Endothelial cell of umbilical vein (primary cell): ENCODE measurements around the gene MINDY4. TPM values are rescaled to one million over a fixed set of nuclear protein-coding genes. Genes with fewer than 3 reads are reported as not detected.

ENCODE experiments used
- BruUV-seq: library from RNA; stranded (reverse); fragments of 400-500 nt; replicated peaks from 2 replicates; lab custom pipeline; 2021; lab: Mats Ljungman, UMichigan
- CTCF ChIA-PET: fragments of 300-600, 350-600 bp; sonication (Branson Sonifier 250); formaldehyde crosslinking; loops from one replicate; lab custom pipeline; 2021; ENCODE audit warnings: antibody characterized with exemption, inconsistent platforms; lab: Charles Lee
- POLR2A ChIA-PET: fragments of 300-600, 350-600 bp; sonication (Branson Sonifier 250); formaldehyde crosslinking; loops from one replicate; lab custom pipeline; 2021; ENCODE audit warnings: antibody characterized with exemption, inconsistent platforms; lab: Charles Lee
- DNase-seq: peaks from one replicate; pipeline ENCODE4 v3.0.0-alpha.2; 2011; ENCODE audit warnings: low read depth, low spot score
- FAIRE-seq: peaks from 2 replicates; lab custom pipeline; 2011; peaks lifted over from hg19 to GRCh38; lab: Jason Lieb, UNC
- H2AFZ ChIP-seq: 2 replicates; pipeline ENCODE4 v1.6.0; 2012; ENCODE audit warnings: low read depth, low read length, control low read depth, inconsistent platforms
- H3K27ac ChIP-seq: 2 replicates; pipeline ENCODE4 v1.5.1; 2011; ENCODE audit warnings: low read depth, mild to moderate bottlenecking, control low read depth, low read length, moderate library complexity; ENCODE audit not compliant: insufficient read depth
- H3K27me3 ChIP-seq, 2 experiments: 2 replicates each; pipeline versions ENCODE4 v1.6.0 to v1.6.1; 2011; ENCODE audit warnings: low read length in 2 of 2, mixed read lengths in 1 of 2; ENCODE audit not compliant: control insufficient read depth in 2 of 2, insufficient read depth in 2 of 2
- H3K36me3 ChIP-seq, 2 experiments: 2 replicates in 1 of 2; 3 replicates in 1 of 2; pipeline ENCODE4 v1.5.1; 2011; ENCODE audit warnings: low read length in 2 of 2, mild to moderate bottlenecking in 1 of 2, moderate library complexity in 1 of 2; ENCODE audit not compliant: control insufficient read depth in 2 of 2, insufficient read depth in 2 of 2; ENCODE audit errors: extremely low read depth in 1 of 2
- H3K4me1 ChIP-seq: 3 replicates; pipeline ENCODE4 v1.5.1; 2011; ENCODE audit warnings: mild to moderate bottlenecking, low read length; ENCODE audit not compliant: control insufficient read depth, insufficient read depth; ENCODE audit errors: extremely low read depth
- H3K4me2 ChIP-seq: 2 replicates; pipeline ENCODE4 v1.6.1; 2011; ENCODE audit warnings: low read length, control low read depth, mixed read lengths; ENCODE audit not compliant: insufficient read depth
- H3K4me3 ChIP-seq, 3 experiments: fragments of 200-600 bp in 1 of 3; sonication (generic), shearing (Covaris generic) in 1 of 3; replicated peaks in 1 of 3; 2 replicates each; pipeline ENCODE4 v1.5.1; 2011 to 2016; ENCODE audit warnings: control low read depth in 3 of 3, low read length in 3 of 3, mild to moderate bottlenecking in 2 of 3, inconsistent platforms in 1 of 3, low read depth in 1 of 3, moderate library complexity in 1 of 3; ENCODE audit not compliant: insufficient read depth in 1 of 3
- H3K79me2 ChIP-seq: 2 replicates; pipeline ENCODE4 v1.6.0; 2012; ENCODE audit warnings: low read length, inconsistent platforms; ENCODE audit not compliant: control insufficient read depth, insufficient read depth
- H3K9ac ChIP-seq: replicated peaks from 2 replicates; pipeline ENCODE3; 2011; ENCODE audit warnings: low read length, control low read depth; ENCODE audit not compliant: insufficient read depth; ENCODE audit errors: extremely low read depth
- H3K9me1 ChIP-seq: replicated peaks from 3 replicates; pipeline ENCODE4 v1.6.0; 2011; ENCODE audit warnings: mild to moderate bottlenecking, low read length; ENCODE audit not compliant: control insufficient read depth, insufficient read depth; ENCODE audit errors: extremely low read depth
- H3K9me3 ChIP-seq: replicated peaks from 2 replicates; pipeline ENCODE4 v1.5.1; 2012; ENCODE audit warnings: low read length, inconsistent platforms; ENCODE audit not compliant: control insufficient read depth, insufficient read depth
- H4K20me1 ChIP-seq: replicated peaks from 2 replicates; pipeline ENCODE3; 2011; ENCODE audit warnings: mild to moderate bottlenecking, low read length; ENCODE audit not compliant: control insufficient read depth, insufficient read depth; ENCODE audit errors: extremely low read depth
- EZH2 ChIP-seq: IDR thresholded peaks from 2 replicates; pipeline ENCODE4 v1.6.1; 2012; ENCODE audit warnings: borderline replicate concordance, low read depth, mild to moderate bottlenecking, moderate library complexity, low read length, inconsistent platforms; ENCODE audit not compliant: severe bottlenecking
- FOS ChIP-seq: IDR thresholded peaks from 2 replicates; pipeline ENCODE4 v1.6.1; 2011; ENCODE audit warnings: mild to moderate bottlenecking, low read length, moderate library complexity, borderline replicate concordance; ENCODE audit not compliant: insufficient read depth
- GATA2 ChIP-seq: IDR thresholded peaks from 2 replicates; pipeline ENCODE4 v1.7.0; 2011; ENCODE audit warnings: low read depth, mild to moderate bottlenecking, moderate library complexity, mixed read lengths, low read length; ENCODE audit not compliant: insufficient read length, insufficient read depth
- JUN ChIP-seq: IDR thresholded peaks from 2 replicates; pipeline ENCODE4 v1.6.1; 2011; ENCODE audit warnings: borderline replicate concordance, low read depth; ENCODE audit not compliant: insufficient read length, insufficient read depth
- MYC ChIP-seq: IDR thresholded peaks from one replicate; pipeline ENCODE4 v1.6.1; 2011; ENCODE audit warnings: mild to moderate bottlenecking, low read depth, low read length
- POLR2A ChIP-seq: IDR thresholded peaks from 2 replicates; pipeline ENCODE4 v1.6.1; 2012; ENCODE audit warnings: low read depth, mild to moderate bottlenecking, control low read depth, low read length
- POLR2AphosphoS5 ChIP-seq: IDR thresholded peaks from 2 replicates; pipeline ENCODE4 v1.6.1; 2012; ENCODE audit warnings: low read depth, mild to moderate bottlenecking, control low read depth, low read length, moderate library complexity; ENCODE audit not compliant: insufficient read depth
- dilution Hi-C: fragments of 300-500 bp; cut with MboI; formaldehyde crosslinking; loops from one replicate; pipeline ENCODE4 v1.15.0; 2019; ENCODE audit warnings: low sequenced_read_pairs; ENCODE audit not compliant: extremely low pct_ligation_motif_present
- intact Hi-C: fragments of 100-400 bp; cut with micrococcal nuclease; formaldehyde crosslinking; loops from one replicate; pipeline ENCODE4 v1.10.0; 2022
- polyA plus RNA-seq, 4 experiments: library from polyadenylated mRNA; depleted of rRNA in 3 of 4; stranded (reverse) in 3 of 4; unstranded in 1 of 4; fragments of >200 nt; gene quantifications; 2 replicates each; pipeline versions ENCODE4 v1.2.1 to v1.2.3, GENCODE V29; 2011 to 2012; ENCODE audit warnings: missing spikeins in 1 of 4
- total RNA-seq: library from RNA; stranded (reverse); gene quantifications from 2 replicates; pipeline ENCODE4 v1.2.3, GENCODE V29; 2021
- TF ChIP-seq, protein P1 (sequence below), 2 donors: IDR thresholded peaks; 1 replicate in 1 of 2; 2 replicates in 1 of 2; pipeline ENCODE4 v1.5.1; 2011; ENCODE audit warnings: low read length in 2 of 2, mild to moderate bottlenecking in 2 of 2, moderate library complexity in 2 of 2, control low read depth in 1 of 2, inconsistent platforms in 1 of 2, low read depth in 1 of 2; ENCODE audit not compliant: insufficient read depth in 1 of 2; ENCODE audit errors: extremely low read depth in 1 of 2

The MINDY4 gene
- total and polyA plus RNA-seq, 2 donors (not counting 3 experiments of a cell fraction or from before 2014, with no cell fraction given) = 2.2 to 4.7 TPM

DNA sequence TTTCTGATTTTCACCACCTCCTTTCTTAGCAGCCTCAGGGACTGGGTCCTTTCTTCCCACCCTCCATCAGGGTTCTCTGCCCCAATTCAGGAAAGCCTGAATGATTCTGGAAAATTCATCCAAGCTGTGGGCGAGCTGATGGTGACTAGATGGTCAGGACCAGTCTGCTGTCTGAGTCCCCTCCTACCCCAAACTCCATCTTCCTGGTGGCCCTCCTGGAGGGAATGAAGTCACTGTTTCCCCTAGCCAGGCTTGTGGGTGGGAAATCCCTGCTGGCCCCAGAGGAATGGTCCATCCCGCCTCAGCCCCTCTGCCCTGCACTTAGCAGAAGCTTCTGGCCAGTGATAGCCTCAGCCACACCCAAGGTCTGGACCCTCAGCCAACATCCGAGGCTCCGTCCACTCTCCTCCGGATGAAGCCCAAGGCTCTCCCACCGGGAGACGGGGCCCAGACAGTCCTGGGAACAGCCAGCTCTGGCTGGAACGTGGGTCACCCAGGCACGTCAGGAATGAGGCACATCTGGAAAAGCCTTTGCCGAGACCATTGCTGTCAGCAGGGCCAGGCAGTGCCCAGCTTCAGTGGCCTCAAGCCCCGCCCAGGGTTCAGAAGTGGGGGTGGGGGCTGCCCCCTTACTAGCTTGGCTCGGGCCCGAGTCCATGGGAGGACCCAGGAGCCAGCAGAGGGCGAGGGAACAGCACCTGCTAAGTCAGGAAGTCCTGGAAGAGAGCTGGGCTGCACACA lies 136.5 kb downstream of the MINDY4 start:
- Histone ChIP-seq H3K9me3 (no peaks in the 10 kb centered on the region), H3K4me2 (no peak overlapping the region), H3K9me1 (no peaks in the 10 kb centered on the region), H3K36me3 (no peaks in the 10 kb centered on the region), H3K9ac (no peak overlapping the region), H3K4me1 (no peaks in the 10 kb centered on the region), H3K79me2 (no peaks in the 10 kb centered on the region), H2AFZ (no peak overlapping the region), H4K20me1 (no peaks in the 10 kb centered on the region), H3K4me3 (no peak overlapping the region), H3K27me3 (no peaks in the 10 kb centered on the region), H3K27ac (no peak overlapping the region)
- TF ChIP-seq MYC = no peak
- TF ChIP-seq EZH2 = no peak
- TF ChIP-seq FOS = no peak
- TF ChIP-seq, protein P1, sequence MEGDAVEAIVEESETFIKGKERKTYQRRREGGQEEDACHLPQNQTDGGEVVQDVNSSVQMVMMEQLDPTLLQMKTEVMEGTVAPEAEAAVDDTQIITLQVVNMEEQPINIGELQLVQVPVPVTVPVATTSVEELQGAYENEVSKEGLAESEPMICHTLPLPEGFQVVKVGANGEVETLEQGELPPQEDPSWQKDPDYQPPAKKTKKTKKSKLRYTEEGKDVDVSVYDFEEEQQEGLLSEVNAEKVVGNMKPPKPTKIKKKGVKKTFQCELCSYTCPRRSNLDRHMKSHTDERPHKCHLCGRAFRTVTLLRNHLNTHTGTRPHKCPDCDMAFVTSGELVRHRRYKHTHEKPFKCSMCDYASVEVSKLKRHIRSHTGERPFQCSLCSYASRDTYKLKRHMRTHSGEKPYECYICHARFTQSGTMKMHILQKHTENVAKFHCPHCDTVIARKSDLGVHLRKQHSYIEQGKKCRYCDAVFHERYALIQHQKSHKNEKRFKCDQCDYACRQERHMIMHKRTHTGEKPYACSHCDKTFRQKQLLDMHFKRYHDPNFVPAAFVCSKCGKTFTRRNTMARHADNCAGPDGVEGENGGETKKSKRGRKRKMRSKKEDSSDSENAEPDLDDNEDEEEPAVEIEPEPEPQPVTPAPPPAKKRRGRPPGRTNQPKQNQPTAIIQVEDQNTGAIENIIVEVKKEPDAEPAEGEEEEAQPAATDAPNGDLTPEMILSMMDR (IDR thresholded peaks at IDR 0.05; ENCODE audit: extremely low read depth in 1 of 2, insufficient read depth in 1 of 2, low read depth in 1 of 2, low read length in 2 of 2) = no peak
- TF ChIP-seq POLR2AphosphoS5 = no peak
- TF ChIP-seq POLR2A = no peak
- TF ChIP-seq JUN = no peak
- no peak for TF ChIP-seq GATA2
- CTCF ChIA-PET = interaction anchor here (0.8 to 2.3 kb wide), 9 partner anchors 9 to 215 kb away, joined by 3 to 12 read pairs (median 5); no protein-coding TSS in a partner anchor
- FAIRE-seq = no peak
- intact Hi-C loops (loop anchor here (1.0 kb wide), 1 partner anchor 107 kb away; no protein-coding TSS in a partner anchor), dilution Hi-C loops (no loop called here)
- no TSS peak for BruUV-seq
- POLR2A ChIA-PET = no interaction called here
- DNase-seq = no peak
